ENCODE data around the gene OR8A1. TPM values are rescaled to one million over a fixed set of nuclear protein-coding genes. Genes with fewer than 3 reads are reported as not detected.

Gene OR8A1
- polyA plus RNA-seq, 4 donors = not detected

DNA sequence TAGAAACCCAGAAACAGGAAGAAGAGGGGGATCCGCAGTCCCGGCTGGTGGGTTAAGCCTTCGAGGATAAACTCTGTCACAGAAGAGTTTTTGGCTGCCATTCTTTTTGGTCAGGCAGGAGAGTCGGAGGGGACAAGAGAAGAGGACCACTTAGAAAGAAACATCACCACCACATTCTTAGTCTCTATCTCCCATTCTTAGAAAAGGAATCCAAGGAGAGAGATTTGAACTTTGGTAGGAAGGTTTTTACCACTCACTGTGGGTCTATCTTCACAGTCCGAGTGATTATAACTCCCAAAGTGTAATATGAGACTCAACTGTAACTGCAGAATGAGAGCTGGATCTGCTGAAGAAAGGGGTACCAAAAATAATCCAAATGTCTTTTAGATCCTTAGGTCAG is 26.2 kb upstream of the OR8A1 start, which contains the start of gene OR8B12:
Gene OR8B12 (minus strand): TSS at position 101 of the 400 bp plus-strand sequence. CDS start 0 bp downstream, at position 101.
- Histone ChIP-seq H3K27me3 (ENCODE audit: control insufficient read depth in 3 of 3, insufficient read depth in 3 of 3, low read length in 3 of 3) (no peaks in the 10 kb centered on the region), H3K4me3 (ENCODE audit: low read depth in 1 of 3, low read length in 3 of 3) (no peak within 1 kb of the TSS), H3K36me3 (ENCODE audit: control insufficient read depth in 3 of 3, insufficient read depth in 2 of 3, low read depth in 1 of 3, low read length in 3 of 3) (no peaks in the 10 kb centered on the region), H3K9me3 (ENCODE audit: control insufficient read depth in 2 of 2, insufficient read depth in 1 of 2, low read depth in 1 of 2, low read length in 1 of 2) (no peaks in the 10 kb centered on the region), H3K27ac (ENCODE audit: low read depth in 1 of 3, low read length in 2 of 3) (no peak within 1 kb of the TSS), H3K4me1 (ENCODE audit: control insufficient read depth in 3 of 3, insufficient read depth in 2 of 3, low read depth in 1 of 3, low read length in 2 of 3) (no peaks in the 10 kb centered on the region)
- no peak for FAIRE-seq
- WGBS, 3 donors = 82 to 88% (median 85%) methylated on average over 5 of the region's 5 CpGs
- DNase-seq = no peak

DNA sequence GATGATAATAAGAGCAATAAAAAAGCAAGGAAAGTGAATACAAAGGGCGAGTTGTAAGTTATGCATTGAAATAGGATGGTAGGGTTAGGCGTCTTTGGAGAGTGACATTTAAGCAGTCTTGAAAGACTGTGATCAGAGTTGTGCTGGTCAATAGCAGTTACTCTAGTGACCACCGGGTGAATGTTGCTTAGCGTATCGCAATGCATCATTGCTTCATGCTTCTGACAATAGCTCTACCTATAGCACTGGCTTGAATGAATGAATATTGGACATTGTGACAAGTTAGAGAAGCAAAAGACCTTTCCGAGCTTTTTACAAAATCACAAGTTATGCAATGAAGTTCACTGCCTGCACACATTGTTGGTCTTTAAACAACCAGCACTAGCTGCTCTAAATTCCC is 18.6 kb upstream of the OR8A1 start:
- FAIRE-seq (no peak), DNase-seq (no peak)
- no peaks in the 10 kb centered on the region for H3K4me1 ChIP-seq (ENCODE audit: control insufficient read depth in 3 of 3, insufficient read depth in 2 of 3, low read depth in 1 of 3, low read length in 2 of 3)
- H3K27me3 ChIP-seq (ENCODE audit: control insufficient read depth in 3 of 3, insufficient read depth in 3 of 3, low read length in 3 of 3) = no peaks in the 10 kb centered on the region
- no peaks in the 10 kb centered on the region for H3K36me3 ChIP-seq (ENCODE audit: control insufficient read depth in 3 of 3, insufficient read depth in 2 of 3, low read depth in 1 of 3, low read length in 3 of 3)
- H3K27ac ChIP-seq (ENCODE audit: low read depth in 1 of 3, low read length in 2 of 3) = no peak overlapping the region
- WGBS, 3 donors = 68 to 83% (median 72%) methylated on average over 6 of the region's 6 CpGs
- no peak overlapping the region for H3K4me3 ChIP-seq (ENCODE audit: low read depth in 1 of 3, low read length in 3 of 3)
- no peaks in the 10 kb centered on the region for H3K9me3 ChIP-seq (ENCODE audit: control insufficient read depth in 2 of 2, insufficient read depth in 1 of 2, low read depth in 1 of 2, low read length in 1 of 2)

DNA sequence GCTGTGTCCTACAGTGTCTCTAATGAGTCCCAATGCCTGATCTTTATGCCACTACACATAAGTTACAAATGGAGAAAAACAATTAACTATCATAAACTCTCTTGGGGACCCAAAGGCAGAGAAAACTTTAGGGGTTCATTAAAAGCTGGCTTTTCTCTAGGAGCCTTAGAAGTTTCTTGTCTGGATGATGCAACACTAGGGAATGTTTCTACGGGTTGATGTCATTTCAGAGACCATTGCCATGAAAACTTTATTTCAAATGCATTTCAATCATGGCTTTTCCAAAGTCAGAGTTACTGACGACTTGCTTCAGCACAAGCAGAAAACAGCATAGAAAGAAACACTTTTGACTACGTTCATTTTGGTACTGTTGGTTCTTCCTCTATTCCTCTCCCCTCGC is 17.8 kb upstream of the OR8A1 start:
- Histone ChIP-seq H3K27me3 (ENCODE audit: control insufficient read depth in 3 of 3, insufficient read depth in 3 of 3, low read length in 3 of 3) (no peaks in the 10 kb centered on the region), H3K4me1 (ENCODE audit: control insufficient read depth in 3 of 3, insufficient read depth in 2 of 3, low read depth in 1 of 3, low read length in 2 of 3) (no peaks in the 10 kb centered on the region), H3K4me3 (ENCODE audit: low read depth in 1 of 3, low read length in 3 of 3) (no peak overlapping the region), H3K36me3 (ENCODE audit: control insufficient read depth in 3 of 3, insufficient read depth in 2 of 3, low read depth in 1 of 3, low read length in 3 of 3) (no peaks in the 10 kb centered on the region), H3K9me3 (ENCODE audit: control insufficient read depth in 2 of 2, insufficient read depth in 1 of 2, low read depth in 1 of 2, low read length in 1 of 2) (no peaks in the 10 kb centered on the region), H3K27ac (ENCODE audit: low read depth in 1 of 3, low read length in 2 of 3) (no peak overlapping the region)
- 80 to 84% (median 83%) methylated on average over 4 of the region's 4 CpGs for WGBS, 3 donors
- DNase-seq (no peak), FAIRE-seq (no peak)

DNA sequence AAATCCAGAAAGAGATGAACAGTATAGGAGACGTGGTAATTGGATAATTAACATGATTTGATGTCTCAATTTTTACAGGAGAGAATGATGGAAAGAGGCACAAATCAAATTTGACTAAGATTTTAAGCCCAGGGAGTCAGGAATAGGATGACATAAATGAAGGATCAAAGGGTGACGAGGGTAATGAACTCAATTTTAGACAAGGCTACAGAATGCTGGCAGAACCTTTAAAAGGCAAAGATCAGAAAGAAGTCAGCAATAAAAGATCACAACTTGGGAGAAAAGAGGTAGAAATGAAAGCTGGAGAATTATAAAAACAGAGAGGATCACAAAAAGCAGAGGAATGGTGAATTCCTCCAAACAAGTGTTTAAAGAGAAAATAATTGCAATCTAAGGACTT is 13.0 kb upstream of the OR8A1 start:
- Histone ChIP-seq H3K36me3 (ENCODE audit: control insufficient read depth in 3 of 3, insufficient read depth in 2 of 3, low read depth in 1 of 3, low read length in 3 of 3) (no peaks in the 10 kb centered on the region), H3K27me3 (ENCODE audit: control insufficient read depth in 3 of 3, insufficient read depth in 3 of 3, low read length in 3 of 3) (no peaks in the 10 kb centered on the region), H3K27ac (ENCODE audit: low read depth in 1 of 3, low read length in 2 of 3) (no peak overlapping the region), H3K4me3 (ENCODE audit: low read depth in 1 of 3, low read length in 3 of 3) (no peak overlapping the region), H3K9me3 (ENCODE audit: control insufficient read depth in 2 of 2, insufficient read depth in 1 of 2, low read depth in 1 of 2, low read length in 1 of 2) (no peaks in the 10 kb centered on the region), H3K4me1 (ENCODE audit: control insufficient read depth in 3 of 3, insufficient read depth in 2 of 3, low read depth in 1 of 3, low read length in 2 of 3) (no peaks in the 10 kb centered on the region)
- no peak for FAIRE-seq
- no peak for DNase-seq
- 36 to 63% (median 45%) methylated on average over 2 of the region's 2 CpGs for WGBS, 3 donors

DNA sequence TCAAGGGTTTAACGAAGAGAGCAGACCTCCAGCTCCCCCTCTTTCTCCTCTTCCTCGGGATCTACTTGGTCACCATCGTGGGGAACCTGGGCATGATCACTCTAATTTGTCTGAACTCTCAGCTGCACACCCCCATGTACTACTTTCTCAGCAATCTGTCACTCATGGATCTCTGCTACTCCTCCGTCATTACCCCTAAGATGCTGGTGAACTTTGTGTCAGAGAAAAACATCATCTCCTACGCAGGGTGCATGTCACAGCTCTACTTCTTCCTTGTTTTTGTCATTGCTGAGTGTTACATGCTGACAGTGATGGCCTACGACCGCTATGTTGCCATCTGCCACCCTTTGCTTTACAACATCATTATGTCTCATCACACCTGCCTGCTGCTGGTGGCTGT is 363 bp downstream of the OR8A1 start:
- Histone ChIP-seq H3K27ac (ENCODE audit: low read depth in 1 of 3, low read length in 2 of 3) (no peak overlapping the region), H3K4me3 (ENCODE audit: low read depth in 1 of 3, low read length in 3 of 3) (no peak overlapping the region), H3K4me1 (ENCODE audit: control insufficient read depth in 3 of 3, insufficient read depth in 2 of 3, low read depth in 1 of 3, low read length in 2 of 3) (no peaks in the 10 kb centered on the region), H3K9me3 (ENCODE audit: control insufficient read depth in 2 of 2, insufficient read depth in 1 of 2, low read depth in 1 of 2, low read length in 1 of 2) (no peaks in the 10 kb centered on the region), H3K27me3 (ENCODE audit: control insufficient read depth in 3 of 3, insufficient read depth in 3 of 3, low read length in 3 of 3) (no peaks in the 10 kb centered on the region), H3K36me3 (ENCODE audit: control insufficient read depth in 3 of 3, insufficient read depth in 2 of 3, low read depth in 1 of 3, low read length in 3 of 3) (no peaks in the 10 kb centered on the region)
- DNase-seq (no peak), FAIRE-seq (no peak)
- WGBS, 3 donors = 75 to 82% (median 76%) methylated on average over 7 of the region's 7 CpGs

DNA sequence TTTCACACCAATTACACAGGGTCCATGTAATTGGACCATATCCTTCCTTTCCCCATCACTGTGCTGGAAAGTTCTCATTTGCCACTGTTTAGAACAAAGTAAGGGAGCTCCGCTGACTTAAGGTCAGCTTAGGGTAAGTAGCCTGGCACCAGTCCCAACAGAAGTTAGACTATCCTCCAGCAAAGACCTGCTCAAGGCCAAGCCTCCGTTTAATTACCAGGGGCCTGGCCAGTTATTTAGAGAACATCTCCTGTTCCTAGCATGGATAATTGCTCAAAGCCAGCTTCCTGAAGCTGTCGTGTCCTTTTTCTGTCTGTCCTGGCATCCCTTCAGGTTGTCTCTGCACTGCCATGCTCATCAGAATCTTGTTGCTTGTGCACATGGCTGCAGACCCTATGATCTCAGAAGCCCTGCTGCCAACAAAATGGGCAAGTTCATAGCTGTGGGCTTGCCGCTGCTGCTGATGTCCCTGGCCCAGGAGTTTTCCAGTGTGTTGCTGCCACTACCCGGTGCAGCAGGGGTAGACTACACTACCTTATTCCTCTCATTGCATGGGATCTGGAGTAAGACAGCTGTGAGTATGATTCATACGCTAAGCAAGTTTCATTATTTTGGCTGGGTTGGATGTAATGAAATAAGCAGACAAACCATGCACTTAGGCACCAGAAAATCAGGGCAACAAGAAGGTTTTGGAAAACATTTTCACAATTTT is 8.1 kb downstream of the OR8A1 start:
- WGBS, 3 donors = 65 to 70% (median 67%) methylated on average over 6 of the region's 6 CpGs
- Histone ChIP-seq H3K4me3 (ENCODE audit: low read depth in 1 of 3, low read length in 3 of 3) (no peak overlapping the region), H3K4me1 (ENCODE audit: control insufficient read depth in 3 of 3, insufficient read depth in 2 of 3, low read depth in 1 of 3, low read length in 2 of 3) (no peaks in the 10 kb centered on the region), H3K27ac (ENCODE audit: low read depth in 1 of 3, low read length in 2 of 3) (no peak overlapping the region), H3K36me3 (ENCODE audit: control insufficient read depth in 3 of 3, insufficient read depth in 2 of 3, low read depth in 1 of 3, low read length in 3 of 3) (no peaks in the 10 kb centered on the region), H3K9me3 (ENCODE audit: control insufficient read depth in 2 of 2, insufficient read depth in 1 of 2, low read depth in 1 of 2, low read length in 1 of 2) (no peaks in the 10 kb centered on the region), H3K27me3 (ENCODE audit: control insufficient read depth in 3 of 3, insufficient read depth in 3 of 3, low read length in 3 of 3) (no peaks in the 10 kb centered on the region)
- no peak for DNase-seq
- no peak for FAIRE-seq

DNA sequence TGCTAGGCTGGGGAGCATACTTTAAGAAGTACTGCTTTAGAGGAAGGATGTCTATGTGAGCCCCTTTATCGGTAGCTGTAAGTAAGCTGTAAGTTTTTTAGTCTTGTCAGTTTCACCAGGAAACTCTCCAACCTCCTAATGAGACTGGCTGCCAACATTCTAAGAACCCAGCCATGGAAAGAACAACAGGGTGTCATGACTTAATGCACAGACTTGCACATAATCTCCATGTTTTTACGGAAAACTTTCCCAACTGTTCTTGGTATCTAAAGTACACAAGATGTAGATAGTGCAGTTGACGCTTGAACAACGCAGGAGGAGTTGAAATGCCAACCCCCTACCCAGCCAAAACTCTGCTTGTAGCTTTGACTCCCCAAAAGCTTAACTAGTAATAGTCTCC is 9.0 kb downstream of the OR8A1 start:
- H3K9me3 ChIP-seq (ENCODE audit: control insufficient read depth in 2 of 2, insufficient read depth in 1 of 2, low read depth in 1 of 2, low read length in 1 of 2) = no peaks in the 10 kb centered on the region
- 30 to 61% (median 55%) methylated on average over 4 of the region's 4 CpGs for WGBS, 3 donors
- H3K27ac ChIP-seq (ENCODE audit: low read depth in 1 of 3, low read length in 2 of 3) = no peak overlapping the region
- no peak for DNase-seq
- H3K4me1 ChIP-seq (ENCODE audit: control insufficient read depth in 3 of 3, insufficient read depth in 2 of 3, low read depth in 1 of 3, low read length in 2 of 3) = no peaks in the 10 kb centered on the region
- no peak overlapping the region for H3K4me3 ChIP-seq (ENCODE audit: low read depth in 1 of 3, low read length in 3 of 3)
- no peaks in the 10 kb centered on the region for H3K27me3 ChIP-seq (ENCODE audit: control insufficient read depth in 3 of 3, insufficient read depth in 3 of 3, low read length in 3 of 3)
- H3K36me3 ChIP-seq (ENCODE audit: control insufficient read depth in 3 of 3, insufficient read depth in 2 of 3, low read depth in 1 of 3, low read length in 3 of 3) = no peaks in the 10 kb centered on the region
- no peak for FAIRE-seq

DNA sequence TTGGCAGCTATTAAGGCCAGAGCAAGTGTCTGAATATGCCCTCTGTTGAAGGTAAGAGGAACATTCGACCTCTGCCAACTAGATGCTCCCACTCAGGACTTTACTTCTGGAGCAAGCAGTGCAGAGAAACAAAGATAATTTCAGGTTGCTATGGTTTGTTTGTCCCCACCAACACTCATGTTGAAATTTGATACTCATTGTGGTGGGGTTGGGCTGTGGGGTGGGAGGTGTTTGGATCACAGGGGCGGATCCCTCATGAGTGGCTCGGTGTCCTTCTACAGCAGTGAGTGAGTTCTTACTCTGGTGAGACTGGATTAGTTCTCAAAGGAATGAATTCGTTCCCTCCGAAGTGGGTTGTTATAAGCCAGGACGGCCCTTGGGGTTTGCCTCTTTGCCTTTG is 12.0 kb downstream of the OR8A1 start:
- FAIRE-seq = no peak
- 65 to 86% (median 79%) methylated on average over 6 of the region's 6 CpGs for WGBS, 3 donors
- no peaks in the 10 kb centered on the region for H3K9me3 ChIP-seq (ENCODE audit: control insufficient read depth in 2 of 2, insufficient read depth in 1 of 2, low read depth in 1 of 2, low read length in 1 of 2)

DNA sequence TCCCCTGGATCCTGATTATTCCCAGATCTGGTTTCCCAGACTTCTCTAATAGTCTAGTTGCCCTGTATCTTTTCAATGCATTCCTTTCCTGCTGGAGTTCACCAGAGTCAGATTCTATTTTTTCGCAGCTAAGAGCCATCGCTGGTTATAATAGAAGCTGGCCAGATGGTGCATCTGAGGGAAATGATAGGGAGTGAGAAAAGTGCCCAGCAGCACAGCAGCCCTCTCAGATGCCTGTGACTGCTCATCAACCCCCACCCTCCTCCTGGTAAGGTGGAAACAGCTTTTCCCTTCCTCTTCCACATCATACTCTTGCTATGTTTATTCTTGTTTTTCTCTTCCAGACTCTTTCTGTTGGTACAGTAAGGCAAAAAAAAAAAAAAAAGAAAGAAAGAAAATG is 12.8 kb downstream of the OR8A1 start:
- Histone ChIP-seq H3K4me1 (ENCODE audit: control insufficient read depth in 3 of 3, insufficient read depth in 2 of 3, low read depth in 1 of 3, low read length in 2 of 3) (no peaks in the 10 kb centered on the region), H3K9me3 (ENCODE audit: control insufficient read depth in 2 of 2, insufficient read depth in 1 of 2, low read depth in 1 of 2, low read length in 1 of 2) (no peaks in the 10 kb centered on the region), H3K4me3 (ENCODE audit: low read depth in 1 of 3, low read length in 3 of 3) (no peak overlapping the region), H3K36me3 (ENCODE audit: control insufficient read depth in 3 of 3, insufficient read depth in 2 of 3, low read depth in 1 of 3, low read length in 3 of 3) (no peaks in the 10 kb centered on the region), H3K27ac (ENCODE audit: low read depth in 1 of 3, low read length in 2 of 3) (no peak overlapping the region), H3K27me3 (ENCODE audit: control insufficient read depth in 3 of 3, insufficient read depth in 3 of 3, low read length in 3 of 3) (peaks cover 0 to 5% (median 0%) of the 10 kb centered on the region in 3 donors)
- FAIRE-seq = no peak
- WGBS, 3 donors = 87 to 94% (median 90%) methylated on average over 2 of the region's 2 CpGs
- DNase-seq = no peak

More for the DNA sequence above, 12.0 kb downstream of the OR8A1 start:
- peaks cover 0 to 5% (median 0%) of the 10 kb centered on the region in 3 donors for H3K27me3 ChIP-seq (ENCODE audit: control insufficient read depth in 3 of 3, insufficient read depth in 3 of 3, low read length in 3 of 3)
- no peak for DNase-seq
- no peaks in the 10 kb centered on the region for H3K36me3 ChIP-seq (ENCODE audit: control insufficient read depth in 3 of 3, insufficient read depth in 2 of 3, low read depth in 1 of 3, low read length in 3 of 3)
- H3K4me1 ChIP-seq (ENCODE audit: control insufficient read depth in 3 of 3, insufficient read depth in 2 of 3, low read depth in 1 of 3, low read length in 2 of 3) = no peaks in the 10 kb centered on the region
- H3K27ac ChIP-seq (ENCODE audit: low read depth in 1 of 3, low read length in 2 of 3) = no peak overlapping the region
- no peak overlapping the region for H3K4me3 ChIP-seq (ENCODE audit: low read depth in 1 of 3, low read length in 3 of 3)
